Esophagus squamous epithelium (tissue), 4 donors: Measurements from ENCODE around the gene OSTM1.

Experiments
- CTCF ChIP-seq, 6 experiments: fragments of 450-650 bp in 4 of 6; fragments of 200-600 bp in 2 of 6; sonication (generic) in 2 of 6; IDR thresholded peaks; one replicate each; pipeline ENCODE4 v1.5.1; 2016 to 2019; ENCODE audit warnings: antibody characterized with exemption in 6 of 6, mild to moderate bottlenecking in 4 of 6, moderate library complexity in 4 of 6
- POLR2A ChIP-seq, 4 donors: fragments of 450-650 bp; IDR thresholded peaks; one replicate each; pipeline ENCODE4 v1.6.1; 2017; ENCODE audit warnings: antibody characterized with exemption in 4 of 4, mild to moderate bottlenecking in 4 of 4, moderate library complexity in 3 of 4

GRCh38 chr6:107999341-107999740 is 75.2 kb downstream of the OSTM1 start:
- TF ChIP-seq CTCF (IDR thresholded peaks at IDR 0.05) = no peak
- no peak for TF ChIP-seq POLR2A (IDR thresholded peaks at IDR 0.05)
